WTC11 (cell line): ENCODE data around the gene MIR17HG.

Experiments
- ATF2 ChIP-seq: sonication (generic); formaldehyde crosslinking; IDR thresholded peaks from 2 replicates; pipeline ENCODE4 v1.8.1; 2022; ENCODE audit warnings: low read depth, missing genetic modification reagents, borderline replicate concordance
- CTCF ChIP-seq: fragments of 200-600 bp; IDR thresholded peaks from 2 replicates; pipeline ENCODE4 v1.8.0; 2022; ENCODE audit warnings: antibody characterized with exemption
- NFE2L1 ChIP-seq: sonication (generic); formaldehyde crosslinking; IDR thresholded peaks from 2 replicates; pipeline ENCODE4 v1.8.1; 2023; ENCODE audit warnings: missing genetic modification reagents
- USF1 ChIP-seq: sonication (generic); formaldehyde crosslinking; IDR thresholded peaks from 2 replicates; pipeline ENCODE4 v1.8.0; 2022; ENCODE audit warnings: mild to moderate bottlenecking, missing genetic modification reagents
- ZBTB43 ChIP-seq: sonication (generic); formaldehyde crosslinking; IDR thresholded peaks from 2 replicates; pipeline ENCODE4 v1.8.1; 2023; ENCODE audit warnings: mild to moderate bottlenecking, missing genetic modification reagents

GRCh38 chr13:91401920-91402319, 54.4 kb downstream of the MIR17HG start:
- no peak for TF ChIP-seq CTCF
- no peak for TF ChIP-seq USF1 (CRISPR knock-in tag)
- TF ChIP-seq NFE2L1 (CRISPR knock-in tag), result no peak
- TF ChIP-seq ATF2 (CRISPR knock-in tag), result no peak
- TF ChIP-seq ZBTB43 (CRISPR knock-in tag), result no peak
